Neural progenitor cell (in vitro differentiated cells): ENCODE measurements around the gene CLK4. TPM values are rescaled to one million over a fixed set of nuclear protein-coding genes. Genes with fewer than 3 reads are reported as not detected.

Experiments
- DNase-seq: peaks from one replicate; pipeline ENCODE4 v3.0.0-alpha.2; 2016; ENCODE audit warnings: low spot score
- H2AFZ ChIP-seq: fragments of 200-600 bp; sonication (generic); replicated peaks from 2 replicates; pipeline ENCODE4 v1.6.1; 2016; ENCODE audit warnings: antibody characterized with exemption
- H3F3A ChIP-seq: fragments of 200-600 bp; sonication (generic); 2 replicates; pipeline ENCODE4 v1.6.1; 2016; ENCODE audit warnings: antibody characterized with exemption, low read depth
- H3K27ac ChIP-seq: fragments of 200-600 bp; sonication (generic); 2 replicates; pipeline ENCODE4 v1.5.1; 2016; ENCODE audit warnings: mild to moderate bottlenecking
- H3K27me3 ChIP-seq: fragments of 200-600 bp; sonication (generic); 2 replicates; pipeline ENCODE4 v1.6.1; 2016; ENCODE audit warnings: mild to moderate bottlenecking, moderate library complexity
- H3K36me3 ChIP-seq: fragments of 200-600 bp; sonication (generic); 2 replicates; pipeline ENCODE4 v1.5.1; 2016
- H3K4me1 ChIP-seq: fragments of 200-600 bp; sonication (generic); 2 replicates; pipeline ENCODE4 v1.6.1; 2016; ENCODE audit warnings: mixed run types
- H3K4me2 ChIP-seq: fragments of 200-600 bp; sonication (generic); 2 replicates; pipeline ENCODE4 v1.6.1; 2016
- H3K4me3 ChIP-seq: fragments of 200-600 bp; sonication (generic); 2 replicates; pipeline ENCODE4 v1.5.1; 2016
- H3K79me2 ChIP-seq: fragments of 200-600 bp; sonication (generic); 2 replicates; pipeline ENCODE4 v1.6.1; 2016; ENCODE audit warnings: low read depth
- H3K9ac ChIP-seq: fragments of 200-600 bp; sonication (generic); 2 replicates; pipeline ENCODE4 v1.6.1; 2016
- H3K9me3 ChIP-seq: fragments of 200-600 bp; sonication (generic); 2 replicates; pipeline ENCODE4 v1.5.1; 2016; ENCODE audit warnings: low read depth
- H4K20me1 ChIP-seq: fragments of 200-600 bp; sonication (generic); 2 replicates; pipeline ENCODE4 v1.6.1; 2016; ENCODE audit warnings: low read depth
- H3K27ac Mint-ChIP-seq: 3 replicates; pipeline ENCODE4 v1.8.0; 2021; ENCODE audit warnings: mixed read lengths
- H3K27me3 Mint-ChIP-seq: 2 replicates; pipeline ENCODE4 v1.8.0; 2022; ENCODE audit warnings: low read depth, mild to moderate bottlenecking, inconsistent platforms, moderate library complexity, mixed read lengths; ENCODE audit not compliant: insufficient read depth
- H3K36me3 Mint-ChIP-seq: 3 replicates; pipeline ENCODE4 v1.8.0; 2021; ENCODE audit warnings: mixed read lengths
- H3K4me1 Mint-ChIP-seq: 3 replicates; pipeline ENCODE4 v1.8.0; 2021; ENCODE audit warnings: mixed read lengths
- H3K4me3 Mint-ChIP-seq: 3 replicates; pipeline ENCODE4 v1.8.0; 2021; ENCODE audit warnings: mild to moderate bottlenecking, moderate library complexity, mixed read lengths
- H3K9me3 Mint-ChIP-seq: 3 replicates; pipeline ENCODE4 v1.8.0; 2020; ENCODE audit warnings: mixed read lengths
- EZH2 ChIP-seq: fragments of 200-600 bp; sonication (generic); IDR thresholded peaks from 2 replicates; pipeline ENCODE4 v1.6.1; 2017; ENCODE audit warnings: antibody characterized with exemption, mild to moderate bottlenecking, moderate library complexity
- EZH2phosphoT487 ChIP-seq: fragments of 200-600 bp; sonication (generic); IDR thresholded peaks from 2 replicates; pipeline ENCODE4 v1.6.1; 2017; ENCODE audit warnings: antibody characterized with exemption
- total RNA-seq: library from RNA; depleted of rRNA; stranded (reverse); fragments of >200 nt; gene quantifications from 2 replicates; pipeline ENCODE4 v1.2.3, GENCODE V29; 2015; ENCODE audit warnings: low replicate concordance
- TF ChIP-seq, protein P1 (sequence below): fragments of 200-600 bp; sonication (generic); IDR thresholded peaks from 2 replicates; pipeline ENCODE4 v1.5.1; 2017; ENCODE audit warnings: antibody characterized with exemption, mild to moderate bottlenecking

Gene CLK4
- total RNA-seq, 1 donor from 2014 or later, result 41.1 TPM

- Histone ChIP-seq H3K79me2 (no peaks in the 10 kb centered on the region), H3K4me1 (no peaks in the 10 kb centered on the region), H3K36me3 (no peaks in the 10 kb centered on the region), H4K20me1 (no peaks in the 10 kb centered on the region), H3K4me2 (no peak overlapping the region), H3K9me3 (no peaks in the 10 kb centered on the region), H2AFZ (no peak overlapping the region), H3F3A (no peaks in the 10 kb centered on the region), H3K9ac (no peak overlapping the region), H3K27ac (no peak overlapping the region), H3K27me3 (no peaks in the 10 kb centered on the region), H3K4me3 (no peak overlapping the region)
- no peak for TF ChIP-seq EZH2phosphoT487
- TF ChIP-seq, protein P1, sequence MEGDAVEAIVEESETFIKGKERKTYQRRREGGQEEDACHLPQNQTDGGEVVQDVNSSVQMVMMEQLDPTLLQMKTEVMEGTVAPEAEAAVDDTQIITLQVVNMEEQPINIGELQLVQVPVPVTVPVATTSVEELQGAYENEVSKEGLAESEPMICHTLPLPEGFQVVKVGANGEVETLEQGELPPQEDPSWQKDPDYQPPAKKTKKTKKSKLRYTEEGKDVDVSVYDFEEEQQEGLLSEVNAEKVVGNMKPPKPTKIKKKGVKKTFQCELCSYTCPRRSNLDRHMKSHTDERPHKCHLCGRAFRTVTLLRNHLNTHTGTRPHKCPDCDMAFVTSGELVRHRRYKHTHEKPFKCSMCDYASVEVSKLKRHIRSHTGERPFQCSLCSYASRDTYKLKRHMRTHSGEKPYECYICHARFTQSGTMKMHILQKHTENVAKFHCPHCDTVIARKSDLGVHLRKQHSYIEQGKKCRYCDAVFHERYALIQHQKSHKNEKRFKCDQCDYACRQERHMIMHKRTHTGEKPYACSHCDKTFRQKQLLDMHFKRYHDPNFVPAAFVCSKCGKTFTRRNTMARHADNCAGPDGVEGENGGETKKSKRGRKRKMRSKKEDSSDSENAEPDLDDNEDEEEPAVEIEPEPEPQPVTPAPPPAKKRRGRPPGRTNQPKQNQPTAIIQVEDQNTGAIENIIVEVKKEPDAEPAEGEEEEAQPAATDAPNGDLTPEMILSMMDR, result no peak
- no peak for TF ChIP-seq EZH2
- Mint-ChIP-seq H3K27me3 (peaks cover 2% of the 10 kb centered on the region), H3K9me3 (peaks cover 3% of the 10 kb centered on the region), H3K4me3 (no peak overlapping the region), H3K36me3 (no peaks in the 10 kb centered on the region), H3K27ac (no peak overlapping the region), H3K4me1 (no peaks in the 10 kb centered on the region)
- no peak for DNase-seq
Measured at GRCh38 chr5:178650214-178650613, 23.4 kb upstream of the CLK4 start.

GRCh38 chr5:178649580-178649979, 22.7 kb upstream of the CLK4 start:
- H3K36me3 Mint-ChIP-seq, result no peaks in the 10 kb centered on the region
- Histone ChIP-seq H4K20me1 (no peaks in the 10 kb centered on the region), H3K79me2 (no peaks in the 10 kb centered on the region), H3K27me3 (no peaks in the 10 kb centered on the region), H3K4me1 (no peaks in the 10 kb centered on the region), H3F3A (no peaks in the 10 kb centered on the region), H3K9me3 (no peaks in the 10 kb centered on the region), H3K9ac (no peak overlapping the region), H3K27ac (no peak overlapping the region), H2AFZ (no peak overlapping the region), H3K4me2 (no peak overlapping the region), H3K4me3 (no peak overlapping the region), H3K36me3 (no peaks in the 10 kb centered on the region)
- peaks cover 3% of the 10 kb centered on the region for H3K9me3 Mint-ChIP-seq
- no peak for DNase-seq
- H3K4me3 Mint-ChIP-seq, result no peak overlapping the region
- H3K27ac Mint-ChIP-seq, result no peak overlapping the region
- H3K27me3 Mint-ChIP-seq, result peaks cover 2% of the 10 kb centered on the region
- TF ChIP-seq EZH2phosphoT487 (no peak), EZH2 (no peak)
- TF ChIP-seq, protein P1, result no peak
- H3K4me1 Mint-ChIP-seq, result no peaks in the 10 kb centered on the region

DNA sequence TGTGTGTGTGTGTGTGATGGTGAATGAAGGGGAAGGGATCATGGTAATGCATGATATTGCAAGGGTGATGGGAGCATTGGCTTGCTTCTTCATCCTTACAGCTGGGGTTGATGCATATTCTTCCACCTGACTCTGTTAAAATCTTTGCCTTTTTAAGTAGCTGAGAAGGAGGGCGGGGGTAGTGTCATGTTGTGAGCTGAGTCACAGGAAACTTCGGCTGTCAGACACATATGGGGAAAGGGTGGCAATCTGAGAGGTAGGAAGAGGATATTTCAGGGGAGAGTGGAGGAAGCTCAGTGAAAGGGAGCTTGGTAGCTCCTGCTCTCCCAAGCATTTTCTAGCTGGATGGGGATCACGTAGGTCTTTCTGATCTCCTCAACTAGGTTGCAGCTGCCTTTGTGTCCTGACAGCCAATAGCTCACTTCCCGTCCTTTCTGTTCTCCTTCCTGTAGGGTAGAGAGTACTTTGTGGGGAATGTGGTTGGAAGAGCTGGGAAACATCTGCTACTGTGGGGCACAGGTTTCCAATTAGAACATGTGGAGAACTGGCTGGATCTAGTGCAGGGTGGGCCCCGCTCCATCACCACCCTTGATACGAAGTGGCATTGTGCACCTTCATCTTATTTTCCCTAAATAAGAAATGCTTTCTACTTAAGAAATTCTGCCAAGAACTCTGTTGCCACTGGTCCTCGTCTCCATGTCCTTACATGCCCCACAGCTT, 18.1 kb upstream of the CLK4 start:
- H3K36me3 ChIP-seq, result no peaks in the 10 kb centered on the region
- Mint-ChIP-seq H3K4me3 (no peak overlapping the region), H3K36me3 (no peaks in the 10 kb centered on the region), H3K27ac (no peak overlapping the region), H3K27me3 (peaks cover 4% of the 10 kb centered on the region), H3K4me1 (no peaks in the 10 kb centered on the region), H3K9me3 (peaks cover 6% of the 10 kb centered on the region)
- DNase-seq, result no peak
- no peaks in the 10 kb centered on the region for H3K9me3 ChIP-seq
- TF ChIP-seq EZH2 (no peak), EZH2phosphoT487 (no peak)
- TF ChIP-seq, protein P1, result no peak
- H3K27ac ChIP-seq, result no peak overlapping the region
- H3K4me1 ChIP-seq, result no peaks in the 10 kb centered on the region
- no peak overlapping the region for H2AFZ ChIP-seq
- H3K4me2 ChIP-seq, result no peak overlapping the region
- no peaks in the 10 kb centered on the region for H3F3A ChIP-seq
- no peak overlapping the region for H3K9ac ChIP-seq
- no peak overlapping the region for H3K4me3 ChIP-seq
- no peaks in the 10 kb centered on the region for H3K79me2 ChIP-seq
- H4K20me1 ChIP-seq, result no peaks in the 10 kb centered on the region
- no peaks in the 10 kb centered on the region for H3K27me3 ChIP-seq
